HL-60/S4 treated with phorbol 12-myristate 13-acetate at 8.2 ng/mL for 4 days and 3 days (cell line): ENCODE measurements around the gene TRIM49.
"Not testable (repeated sequence)": the region's sequence is repeated elsewhere in the genome, so short reads cannot be mapped to it uniquely, and the experiment has no call there.

Experiments
- in situ Hi-C: fragments of 300-500 bp; cut with MboI; formaldehyde crosslinking; loops from 2 replicates; pipeline ENCODE4 v1.15.0; 2022; ENCODE audit warnings: low sequenced_read_pairs

TRIM49 gene, protein sequence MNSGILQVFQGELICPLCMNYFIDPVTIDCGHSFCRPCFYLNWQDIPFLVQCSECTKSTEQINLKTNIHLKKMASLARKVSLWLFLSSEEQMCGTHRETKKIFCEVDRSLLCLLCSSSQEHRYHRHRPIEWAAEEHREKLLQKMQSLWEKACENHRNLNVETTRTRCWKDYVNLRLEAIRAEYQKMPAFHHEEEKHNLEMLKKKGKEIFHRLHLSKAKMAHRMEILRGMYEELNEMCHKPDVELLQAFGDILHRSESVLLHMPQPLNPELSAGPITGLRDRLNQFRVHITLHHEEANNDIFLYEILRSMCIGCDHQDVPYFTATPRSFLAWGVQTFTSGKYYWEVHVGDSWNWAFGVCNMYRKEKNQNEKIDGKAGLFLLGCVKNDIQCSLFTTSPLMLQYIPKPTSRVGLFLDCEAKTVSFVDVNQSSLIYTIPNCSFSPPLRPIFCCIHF

DNA sequence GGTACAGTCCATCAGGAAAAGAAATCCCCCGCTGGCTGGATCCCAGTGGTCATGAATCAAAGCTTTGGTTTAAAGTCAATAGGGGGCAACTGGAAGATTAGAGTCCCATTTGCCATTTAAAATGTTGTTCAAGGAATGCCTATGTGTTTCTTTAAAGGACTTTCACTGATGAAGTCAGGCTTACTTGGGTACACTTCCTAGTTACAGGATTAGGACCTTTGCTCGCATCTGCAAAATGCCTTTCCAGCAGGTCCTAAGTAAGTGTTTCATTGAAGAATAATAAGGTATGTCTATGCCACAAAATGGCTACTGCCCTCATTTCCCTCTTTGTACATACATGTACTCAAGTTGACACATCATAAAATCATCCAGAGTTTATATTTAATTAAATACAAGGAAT is at the start of gene TRIM49:
TSS of gene TRIM49 (minus strand) at position 101 of the 400 bp plus-strand sequence. CDS start 4,106 bp downstream, outside the sequence.
- in situ Hi-C loops, result not testable (repeated sequence)

DNA sequence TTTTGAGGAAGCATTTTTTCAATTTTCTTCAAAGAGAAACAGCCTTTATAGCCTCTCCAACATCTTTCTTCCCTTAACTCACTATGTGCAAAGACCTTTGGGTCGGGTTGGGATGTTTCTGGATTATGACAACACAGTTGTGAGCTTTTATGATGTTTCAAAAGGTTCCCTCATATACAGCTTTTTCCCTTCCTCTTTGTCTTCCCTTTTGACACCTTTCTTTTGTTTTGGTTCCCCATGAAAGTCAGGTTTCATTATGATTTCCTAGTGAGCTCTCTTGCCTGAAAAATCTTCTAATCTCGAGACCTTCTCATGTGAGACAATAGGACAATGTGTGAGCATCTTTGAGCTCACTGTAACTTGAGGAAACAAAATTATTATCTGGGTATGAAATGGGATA is 18.3 kb upstream of the TRIM49 start:
- in situ Hi-C loops, result not testable (repeated sequence)

DNA sequence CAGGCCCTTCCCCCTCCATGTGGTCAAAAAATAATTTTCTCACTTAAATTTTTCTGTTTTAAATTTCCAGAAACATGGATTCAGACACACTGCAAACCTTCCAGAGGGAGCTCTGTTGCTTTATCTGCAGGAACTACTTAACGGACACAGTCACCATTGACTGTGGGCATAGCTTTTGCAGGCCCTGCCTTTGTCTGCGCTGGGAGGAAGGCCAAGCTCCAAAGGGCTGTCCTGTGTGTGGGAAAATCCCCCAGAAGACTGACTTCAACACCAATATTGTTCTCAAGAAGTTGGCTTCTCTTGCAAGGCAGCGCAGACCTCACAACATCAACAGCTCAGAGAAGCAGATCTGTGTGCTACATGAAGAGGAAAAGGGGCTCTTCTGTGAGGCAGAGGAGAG is 11.6 kb upstream of the TRIM49 start:
- in situ Hi-C loops, result not testable (repeated sequence)

DNA sequence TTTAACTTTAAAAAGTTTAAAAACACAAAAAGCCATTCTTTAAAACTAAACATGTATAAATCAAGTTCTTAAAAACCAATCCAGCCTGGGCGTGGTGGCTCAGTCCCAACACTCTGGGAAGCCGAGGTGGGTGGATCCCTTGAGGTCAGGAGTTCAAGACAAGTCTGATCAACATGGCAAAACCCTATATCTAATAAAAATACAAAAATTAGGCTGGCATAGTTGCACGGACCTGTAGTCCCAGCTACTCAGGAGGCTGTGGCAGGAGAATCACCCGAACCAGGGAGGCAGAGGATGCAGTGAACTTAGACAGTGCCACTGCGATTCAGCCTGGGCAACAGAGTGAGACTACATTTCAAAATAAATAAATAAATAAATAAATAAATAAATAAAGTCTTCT is 5.2 kb upstream of the TRIM49 start:
- in situ Hi-C loops, result not testable (repeated sequence)

DNA sequence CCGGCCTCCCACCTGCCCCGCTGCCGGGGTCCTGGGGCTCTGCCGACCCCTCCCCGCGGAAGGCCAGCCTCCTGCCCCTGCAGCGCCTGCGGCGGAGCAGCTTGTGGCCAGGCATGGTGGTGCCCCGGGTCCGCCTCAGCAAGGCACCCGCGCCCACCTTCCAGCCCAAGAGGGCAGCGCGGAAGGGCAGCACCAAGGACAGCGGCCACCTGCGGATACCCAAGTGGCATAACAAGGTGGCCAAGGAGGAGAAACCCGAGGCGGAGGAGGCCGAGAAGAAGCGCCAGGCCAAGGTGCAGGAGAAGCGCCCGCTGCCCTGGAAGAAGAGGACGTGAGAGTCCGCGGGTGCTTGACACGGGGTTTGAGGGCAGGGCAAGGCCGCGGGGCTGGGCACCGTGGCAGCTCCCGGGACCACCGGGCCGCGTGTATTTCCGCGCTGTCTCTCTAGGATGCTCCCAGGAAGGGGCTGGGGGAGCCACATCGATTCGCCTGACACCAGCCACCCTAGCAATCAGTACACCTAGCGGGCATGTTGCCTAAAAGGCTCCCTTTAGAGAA is 20.8 kb downstream of the TRIM49 start:
- in situ Hi-C loops, result not testable (repeated sequence)

DNA sequence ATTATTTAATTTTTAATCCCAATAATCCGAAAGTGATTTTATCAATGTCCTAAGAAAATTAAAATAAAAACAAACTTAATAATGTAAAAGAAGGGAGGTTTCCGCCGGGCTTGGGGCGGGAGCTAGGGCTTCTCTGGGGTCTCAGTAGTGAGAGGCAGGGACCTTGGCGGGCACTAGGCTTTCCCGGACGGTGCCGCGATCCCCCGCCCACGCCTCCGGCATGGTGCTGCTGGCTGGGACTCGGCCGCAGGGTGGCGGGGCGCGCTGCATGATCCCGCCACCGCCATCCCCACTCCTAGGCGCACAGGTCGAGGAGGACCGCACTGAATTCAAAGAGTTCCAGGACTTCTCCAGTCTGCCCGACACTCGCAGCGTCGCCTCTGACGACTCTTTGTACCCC is 22.6 kb downstream of the TRIM49 start:
- in situ Hi-C loops, result not testable (repeated sequence)

DNA sequence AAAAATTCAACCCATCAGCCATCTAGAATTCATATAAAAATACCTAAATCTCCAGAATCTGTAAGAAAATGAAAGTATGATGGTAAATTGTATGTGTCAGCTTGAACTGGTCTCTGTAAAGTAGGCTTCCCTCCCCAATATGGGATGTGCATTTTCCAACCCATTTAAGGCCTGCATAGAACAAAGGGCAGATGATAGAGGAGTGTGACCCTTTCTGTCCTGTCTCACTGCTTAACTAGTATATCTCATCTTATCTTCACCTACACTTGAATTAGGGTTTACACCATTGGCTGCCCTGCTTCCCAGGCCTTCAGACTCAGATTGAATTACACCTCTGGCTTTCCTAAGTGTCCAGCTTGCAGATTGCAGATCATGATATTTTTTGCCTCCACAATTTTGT is 57.6 kb downstream of the TRIM49 start:
- in situ Hi-C loops, result not testable (repeated sequence)
